K562 (cell line): ENCODE data around the gene USP32. TPM values are rescaled to one million over a fixed set of nuclear protein-coding genes. Genes with fewer than 3 reads are reported as not detected.

Experiments used
- FOXM1 ChIP-seq, 2 experiments: fragments of 450-650 bp in 1 of 2; sonication (generic) in 1 of 2; formaldehyde crosslinking in 1 of 2; IDR thresholded peaks; 2 replicates each; pipeline versions ENCODE4 v1.6.1 to v1.9.0; 2017 to 2022; ENCODE audit warnings: low read depth in 2 of 2, mild to moderate bottlenecking in 2 of 2, missing genetic modification reagents in 1 of 2, moderate library complexity in 1 of 2
- RERE ChIP-seq: sonication (generic); formaldehyde crosslinking; IDR thresholded peaks from 2 replicates; pipeline ENCODE4 v1.8.0; 2023; ENCODE audit warnings: missing genetic modification reagents, mild to moderate bottlenecking, borderline replicate concordance
- RFX7 ChIP-seq: fragments of 250-450 bp; sonication (Bioruptor Pico); IDR thresholded peaks from 2 replicates; pipeline ENCODE4 v1.5.1; 2021; ENCODE audit warnings: mild to moderate bottlenecking
- STAT5B ChIP-seq: fragments of 250-450 bp; sonication (Bioruptor Pico); IDR thresholded peaks from 2 replicates; pipeline ENCODE4 v1.8.0; 2021; ENCODE audit warnings: mild to moderate bottlenecking, inconsistent platforms
- polyA plus RNA-seq, 8 experiments: library from polyadenylated mRNA; depleted of rRNA in 4 of 8; stranded (reverse) in 5 of 8; unstranded in 3 of 8; fragments of >200 nt; fragmentation: Nextera tagmentation in 2 of 8; fragmentation: Illumina TruSeq in 1 of 8; extraction: Ambion mirVana in 2 of 8; extraction: Trizol in 1 of 8; gene quantifications; 2 replicates each; pipeline versions ENCODE4 v1.2.1 to v1.2.3, GENCODE V29; 2011 to 2014; ENCODE audit warnings: inconsistent platforms in 1 of 8, missing spikeins in 1 of 8
- total RNA-seq, 7 experiments: library from RNA; depleted of rRNA in 6 of 7; stranded (reverse); fragments of >200 nt in 6 of 7; fragmentation: Illumina TruSeq in 2 of 7; extraction: Trizol in 2 of 7; gene quantifications; 2 replicates each; pipeline versions ENCODE4 v1.2.1 to v1.2.3, GENCODE V29; 2011 to 2021; ENCODE audit warnings: low replicate concordance in 1 of 7
- TF ChIP-seq, protein P1 (sequence below): fragments of 200-600 bp; sonication (generic); IDR thresholded peaks from one replicate; pipeline ENCODE4 v1.6.1; 2012; ENCODE audit warnings: mild to moderate bottlenecking, low read depth, low read length, inconsistent platforms
- TF ChIP-seq, protein P2 (sequence below): fragments of 250-450 bp; sonication (Bioruptor Pico); IDR thresholded peaks from 2 replicates; pipeline ENCODE4 v1.8.0; 2021; ENCODE audit warnings: moderate library complexity, mild to moderate bottlenecking, inconsistent platforms
- TF ChIP-seq, protein P3 (sequence below): sonication (generic); formaldehyde crosslinking; IDR thresholded peaks from 2 replicates; pipeline ENCODE4 v1.8.1; 2023; ENCODE audit warnings: mild to moderate bottlenecking, missing genetic modification reagents

Gene USP32
- total and polyA plus RNA-seq, 9 of the 15 experiments (the other 6 are each of a cell fraction or from before 2014, with no cell fraction given) = 18.0 to 69.3 (median 47.1) TPM

- TF ChIP-seq, protein P1, sequence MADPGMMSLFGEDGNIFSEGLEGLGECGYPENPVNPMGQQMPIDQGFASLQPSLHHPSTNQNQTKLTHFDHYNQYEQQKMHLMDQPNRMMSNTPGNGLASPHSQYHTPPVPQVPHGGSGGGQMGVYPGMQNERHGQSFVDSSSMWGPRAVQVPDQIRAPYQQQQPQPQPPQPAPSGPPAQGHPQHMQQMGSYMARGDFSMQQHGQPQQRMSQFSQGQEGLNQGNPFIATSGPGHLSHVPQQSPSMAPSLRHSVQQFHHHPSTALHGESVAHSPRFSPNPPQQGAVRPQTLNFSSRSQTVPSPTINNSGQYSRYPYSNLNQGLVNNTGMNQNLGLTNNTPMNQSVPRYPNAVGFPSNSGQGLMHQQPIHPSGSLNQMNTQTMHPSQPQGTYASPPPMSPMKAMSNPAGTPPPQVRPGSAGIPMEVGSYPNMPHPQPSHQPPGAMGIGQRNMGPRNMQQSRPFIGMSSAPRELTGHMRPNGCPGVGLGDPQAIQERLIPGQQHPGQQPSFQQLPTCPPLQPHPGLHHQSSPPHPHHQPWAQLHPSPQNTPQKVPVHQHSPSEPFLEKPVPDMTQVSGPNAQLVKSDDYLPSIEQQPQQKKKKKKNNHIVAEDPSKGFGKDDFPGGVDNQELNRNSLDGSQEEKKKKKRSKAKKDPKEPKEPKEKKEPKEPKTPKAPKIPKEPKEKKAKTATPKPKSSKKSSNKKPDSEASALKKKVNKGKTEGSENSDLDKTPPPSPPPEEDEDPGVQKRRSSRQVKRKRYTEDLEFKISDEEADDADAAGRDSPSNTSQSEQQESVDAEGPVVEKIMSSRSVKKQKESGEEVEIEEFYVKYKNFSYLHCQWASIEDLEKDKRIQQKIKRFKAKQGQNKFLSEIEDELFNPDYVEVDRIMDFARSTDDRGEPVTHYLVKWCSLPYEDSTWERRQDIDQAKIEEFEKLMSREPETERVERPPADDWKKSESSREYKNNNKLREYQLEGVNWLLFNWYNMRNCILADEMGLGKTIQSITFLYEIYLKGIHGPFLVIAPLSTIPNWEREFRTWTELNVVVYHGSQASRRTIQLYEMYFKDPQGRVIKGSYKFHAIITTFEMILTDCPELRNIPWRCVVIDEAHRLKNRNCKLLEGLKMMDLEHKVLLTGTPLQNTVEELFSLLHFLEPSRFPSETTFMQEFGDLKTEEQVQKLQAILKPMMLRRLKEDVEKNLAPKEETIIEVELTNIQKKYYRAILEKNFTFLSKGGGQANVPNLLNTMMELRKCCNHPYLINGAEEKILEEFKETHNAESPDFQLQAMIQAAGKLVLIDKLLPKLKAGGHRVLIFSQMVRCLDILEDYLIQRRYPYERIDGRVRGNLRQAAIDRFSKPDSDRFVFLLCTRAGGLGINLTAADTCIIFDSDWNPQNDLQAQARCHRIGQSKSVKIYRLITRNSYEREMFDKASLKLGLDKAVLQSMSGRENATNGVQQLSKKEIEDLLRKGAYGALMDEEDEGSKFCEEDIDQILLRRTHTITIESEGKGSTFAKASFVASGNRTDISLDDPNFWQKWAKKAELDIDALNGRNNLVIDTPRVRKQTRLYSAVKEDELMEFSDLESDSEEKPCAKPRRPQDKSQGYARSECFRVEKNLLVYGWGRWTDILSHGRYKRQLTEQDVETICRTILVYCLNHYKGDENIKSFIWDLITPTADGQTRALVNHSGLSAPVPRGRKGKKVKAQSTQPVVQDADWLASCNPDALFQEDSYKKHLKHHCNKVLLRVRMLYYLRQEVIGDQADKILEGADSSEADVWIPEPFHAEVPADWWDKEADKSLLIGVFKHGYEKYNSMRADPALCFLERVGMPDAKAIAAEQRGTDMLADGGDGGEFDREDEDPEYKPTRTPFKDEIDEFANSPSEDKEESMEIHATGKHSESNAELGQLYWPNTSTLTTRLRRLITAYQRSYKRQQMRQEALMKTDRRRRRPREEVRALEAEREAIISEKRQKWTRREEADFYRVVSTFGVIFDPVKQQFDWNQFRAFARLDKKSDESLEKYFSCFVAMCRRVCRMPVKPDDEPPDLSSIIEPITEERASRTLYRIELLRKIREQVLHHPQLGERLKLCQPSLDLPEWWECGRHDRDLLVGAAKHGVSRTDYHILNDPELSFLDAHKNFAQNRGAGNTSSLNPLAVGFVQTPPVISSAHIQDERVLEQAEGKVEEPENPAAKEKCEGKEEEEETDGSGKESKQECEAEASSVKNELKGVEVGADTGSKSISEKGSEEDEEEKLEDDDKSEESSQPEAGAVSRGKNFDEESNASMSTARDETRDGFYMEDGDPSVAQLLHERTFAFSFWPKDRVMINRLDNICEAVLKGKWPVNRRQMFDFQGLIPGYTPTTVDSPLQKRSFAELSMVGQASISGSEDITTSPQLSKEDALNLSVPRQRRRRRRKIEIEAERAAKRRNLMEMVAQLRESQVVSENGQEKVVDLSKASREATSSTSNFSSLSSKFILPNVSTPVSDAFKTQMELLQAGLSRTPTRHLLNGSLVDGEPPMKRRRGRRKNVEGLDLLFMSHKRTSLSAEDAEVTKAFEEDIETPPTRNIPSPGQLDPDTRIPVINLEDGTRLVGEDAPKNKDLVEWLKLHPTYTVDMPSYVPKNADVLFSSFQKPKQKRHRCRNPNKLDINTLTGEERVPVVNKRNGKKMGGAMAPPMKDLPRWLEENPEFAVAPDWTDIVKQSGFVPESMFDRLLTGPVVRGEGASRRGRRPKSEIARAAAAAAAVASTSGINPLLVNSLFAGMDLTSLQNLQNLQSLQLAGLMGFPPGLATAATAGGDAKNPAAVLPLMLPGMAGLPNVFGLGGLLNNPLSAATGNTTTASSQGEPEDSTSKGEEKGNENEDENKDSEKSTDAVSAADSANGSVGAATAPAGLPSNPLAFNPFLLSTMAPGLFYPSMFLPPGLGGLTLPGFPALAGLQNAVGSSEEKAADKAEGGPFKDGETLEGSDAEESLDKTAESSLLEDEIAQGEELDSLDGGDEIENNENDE = no peak
- no peak for TF ChIP-seq RERE (CRISPR knock-in tag)
- TF ChIP-seq, protein P2, sequence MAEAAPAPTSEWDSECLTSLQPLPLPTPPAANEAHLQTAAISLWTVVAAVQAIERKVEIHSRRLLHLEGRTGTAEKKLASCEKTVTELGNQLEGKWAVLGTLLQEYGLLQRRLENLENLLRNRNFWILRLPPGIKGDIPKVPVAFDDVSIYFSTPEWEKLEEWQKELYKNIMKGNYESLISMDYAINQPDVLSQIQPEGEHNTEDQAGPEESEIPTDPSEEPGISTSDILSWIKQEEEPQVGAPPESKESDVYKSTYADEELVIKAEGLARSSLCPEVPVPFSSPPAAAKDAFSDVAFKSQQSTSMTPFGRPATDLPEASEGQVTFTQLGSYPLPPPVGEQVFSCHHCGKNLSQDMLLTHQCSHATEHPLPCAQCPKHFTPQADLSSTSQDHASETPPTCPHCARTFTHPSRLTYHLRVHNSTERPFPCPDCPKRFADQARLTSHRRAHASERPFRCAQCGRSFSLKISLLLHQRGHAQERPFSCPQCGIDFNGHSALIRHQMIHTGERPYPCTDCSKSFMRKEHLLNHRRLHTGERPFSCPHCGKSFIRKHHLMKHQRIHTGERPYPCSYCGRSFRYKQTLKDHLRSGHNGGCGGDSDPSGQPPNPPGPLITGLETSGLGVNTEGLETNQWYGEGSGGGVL = no peak
- peak; percentile 41; the same call in 1 of the 2 replicates for TF ChIP-seq FOXM1 (IDR thresholded peaks at IDR 0.05; ENCODE audit: low read depth)
- TF ChIP-seq FOXM1 (CRISPR knock-in tag; IDR thresholded peaks at IDR 0.05; ENCODE audit: low read depth) = no peak
- no peak for TF ChIP-seq STAT5B (CRISPR knock-in tag)
- TF ChIP-seq, protein P3, sequence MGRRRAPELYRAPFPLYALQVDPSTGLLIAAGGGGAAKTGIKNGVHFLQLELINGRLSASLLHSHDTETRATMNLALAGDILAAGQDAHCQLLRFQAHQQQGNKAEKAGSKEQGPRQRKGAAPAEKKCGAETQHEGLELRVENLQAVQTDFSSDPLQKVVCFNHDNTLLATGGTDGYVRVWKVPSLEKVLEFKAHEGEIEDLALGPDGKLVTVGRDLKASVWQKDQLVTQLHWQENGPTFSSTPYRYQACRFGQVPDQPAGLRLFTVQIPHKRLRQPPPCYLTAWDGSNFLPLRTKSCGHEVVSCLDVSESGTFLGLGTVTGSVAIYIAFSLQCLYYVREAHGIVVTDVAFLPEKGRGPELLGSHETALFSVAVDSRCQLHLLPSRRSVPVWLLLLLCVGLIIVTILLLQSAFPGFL (CRISPR knock-in tag) = no peak
- no peak for TF ChIP-seq RFX7 (CRISPR knock-in tag)
These were observed 3.2 kb downstream of the USP32 start (continued) for GRCh38 chr17:60388742-60389141.
